EH (cell line): Measurements from ENCODE around the gene USP9X.
"Not testable (repeated sequence)": the region's sequence is repeated elsewhere in the genome, so short reads cannot be mapped to it uniquely, and the experiment has no call there.

Source experiments
- DNase-seq: peaks from one replicate; pipeline ENCODE4 v3.0.0-alpha.2; 2015; ENCODE audit warnings: low read depth

The USP9X gene

DNA sequence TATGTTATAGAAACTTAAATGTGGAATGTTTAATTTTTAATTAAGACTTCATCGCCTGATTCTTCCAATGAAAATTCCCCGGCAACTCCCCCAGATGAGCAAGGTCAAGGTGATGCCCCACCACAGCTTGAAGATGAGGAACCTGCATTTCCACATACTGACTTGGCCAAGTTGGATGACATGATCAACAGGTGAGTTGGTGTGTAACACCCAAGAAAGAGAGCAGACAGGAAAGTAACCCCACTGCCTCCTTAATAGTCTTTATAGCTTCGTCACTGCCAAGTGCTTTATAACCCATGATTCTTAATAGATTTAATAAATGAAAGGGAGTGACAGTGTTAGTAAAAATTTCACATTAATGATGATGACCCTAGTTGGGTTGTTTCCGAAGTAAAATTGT, 43.7 kb downstream of the USP9X start:
- no peak for DNase-seq

GRCh38 chrX:41131766-41132165, 46.5 kb downstream of the USP9X start:
- no peak for DNase-seq

GRCh38 chrX:41133551-41133950, 48.3 kb downstream of the USP9X start:
- no peak for DNase-seq

DNA sequence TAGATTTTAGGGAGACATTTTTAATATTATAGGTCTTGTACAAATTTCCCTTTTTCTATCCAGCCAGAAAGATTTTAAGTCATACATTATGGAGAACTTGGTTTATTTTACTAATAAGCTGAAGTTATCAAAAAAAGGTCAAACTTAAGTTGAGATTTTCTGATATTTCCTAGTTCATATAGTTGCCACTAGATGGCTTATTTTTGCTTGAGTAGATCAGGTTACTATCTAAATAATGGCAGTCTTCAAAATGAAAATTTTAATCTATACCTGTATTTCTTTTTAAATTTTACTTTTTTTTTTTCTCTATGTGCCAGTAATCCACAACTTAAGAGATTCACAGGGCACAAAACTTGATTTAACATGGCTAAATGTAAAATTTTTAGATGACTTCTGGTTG, 52.3 kb downstream of the USP9X start:
- DNase-seq, result peak; percentile 10

- DNase-seq, result no peak
Observed at GRCh38 chrX:41142130-41142910, 57.1 kb downstream of the USP9X start.

- no peak for DNase-seq
Observed at GRCh38 chrX:41144873-41145272, 59.6 kb downstream of the USP9X start.

- peak; percentile 84 for DNase-seq
Observed at GRCh38 chrX:41145920-41146608, 60.8 kb downstream of the USP9X start.

DNA sequence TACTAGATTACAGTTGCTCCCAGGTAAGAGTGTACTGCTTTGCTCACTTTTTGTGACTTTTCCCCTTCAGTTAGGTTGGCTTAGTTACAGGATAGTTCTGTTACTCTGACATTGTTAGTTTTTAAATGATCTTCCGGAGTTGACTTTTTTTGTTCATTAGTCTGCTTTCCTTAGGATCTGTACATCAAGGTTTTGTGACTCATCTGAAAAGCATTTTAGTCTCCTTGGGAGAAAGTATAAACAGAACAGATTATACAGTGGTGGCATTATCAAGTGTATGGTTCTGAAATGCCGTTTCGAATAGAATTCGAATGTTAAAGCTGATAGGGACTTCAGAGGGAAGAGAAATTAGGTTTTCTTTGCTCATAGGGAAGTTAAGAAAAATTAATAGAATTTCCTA, 63.3 kb downstream of the USP9X start:
- DNase-seq, result peak; percentile 71

- no peak for DNase-seq
Observed at GRCh38 chrX:41150043-41150442, 64.8 kb downstream of the USP9X start.

GRCh38 chrX:41151726-41152125, 66.5 kb downstream of the USP9X start:
- DNase-seq, result not testable (repeated sequence)

DNA sequence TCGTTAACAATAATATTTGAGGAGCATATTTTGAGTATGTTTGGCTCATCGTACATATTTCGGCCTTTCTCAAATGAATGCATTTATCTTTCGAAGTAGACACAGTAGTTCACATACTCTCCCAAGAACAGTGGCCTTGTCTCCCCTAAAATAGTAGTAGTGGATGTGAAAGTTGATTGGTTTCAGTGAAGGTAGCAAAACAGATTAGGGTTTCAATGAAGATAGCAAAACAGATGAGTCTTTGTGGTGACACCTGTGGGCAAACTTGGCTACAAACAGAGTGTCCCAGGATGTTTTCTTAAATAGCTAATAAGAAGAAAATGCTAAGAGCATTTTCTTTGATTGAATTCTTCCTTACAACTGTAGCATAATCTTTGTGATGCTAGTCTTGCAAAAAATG, 67.0 kb downstream of the USP9X start:
- DNase-seq, result no peak

DNA sequence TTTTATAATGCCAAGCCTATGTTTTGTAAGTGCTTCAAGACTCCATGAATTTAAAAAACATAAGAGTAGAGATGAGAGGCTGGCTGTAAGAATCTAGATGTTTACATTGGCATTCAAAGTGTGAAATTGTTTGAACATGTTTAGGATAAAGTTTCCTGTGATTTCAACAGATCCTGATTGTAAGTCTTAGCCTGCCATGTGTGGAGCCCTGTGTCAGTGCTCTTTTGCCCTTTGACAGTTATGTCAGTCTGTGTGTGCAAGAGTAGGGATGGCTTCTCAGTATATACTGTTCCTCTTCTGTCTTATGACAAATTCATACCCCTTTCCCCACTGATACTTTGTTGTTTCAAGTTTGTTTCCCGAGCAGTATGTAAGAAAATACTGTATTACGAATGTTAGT, 68.2 kb downstream of the USP9X start:
- peak; percentile 6 for DNase-seq

- no peak for DNase-seq
Observed at GRCh38 chrX:41153957-41154356, 68.7 kb downstream of the USP9X start.

DNA sequence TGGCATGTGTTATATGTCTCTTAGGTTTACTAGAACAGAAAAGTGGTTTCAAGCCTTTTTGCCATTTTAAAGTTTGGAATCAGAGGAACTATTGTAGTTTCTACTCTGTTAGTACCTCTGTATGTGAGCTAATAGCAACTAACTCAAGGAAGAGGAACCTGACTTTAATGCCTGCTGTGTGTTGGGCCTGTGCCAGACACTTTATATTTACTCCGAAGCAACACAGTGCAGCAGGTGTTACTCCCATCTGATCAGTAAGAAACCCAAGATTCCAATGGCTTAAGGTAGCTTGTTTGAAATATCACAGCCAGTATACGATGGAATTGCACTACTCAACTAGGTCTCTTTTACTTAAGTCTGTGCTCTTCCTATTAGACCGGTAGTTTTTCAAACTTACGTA, 79.2 kb downstream of the USP9X start:
- no peak for DNase-seq

DNA sequence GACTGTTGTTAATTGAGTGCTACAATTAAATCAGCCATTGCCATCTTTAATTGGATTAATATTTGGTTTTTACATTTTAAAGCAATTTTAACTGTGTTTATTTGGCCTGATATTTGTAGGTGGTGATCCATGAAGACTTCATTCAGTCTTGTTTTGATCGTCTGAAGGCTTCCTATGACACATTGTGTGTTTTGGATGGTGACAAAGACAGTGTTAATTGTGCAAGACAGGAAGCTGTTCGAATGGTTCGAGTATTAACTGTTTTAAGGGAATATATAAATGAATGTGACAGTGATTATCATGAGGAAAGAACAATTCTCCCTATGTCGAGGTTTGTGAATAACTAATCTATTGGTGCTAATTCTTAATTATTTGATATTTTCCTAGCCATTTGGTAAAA, 82.6 kb downstream of the USP9X start:
- DNase-seq, result no peak

GRCh38 chrX:41176263-41176662, 91.0 kb downstream of the USP9X start:
- DNase-seq, result no peak

DNA sequence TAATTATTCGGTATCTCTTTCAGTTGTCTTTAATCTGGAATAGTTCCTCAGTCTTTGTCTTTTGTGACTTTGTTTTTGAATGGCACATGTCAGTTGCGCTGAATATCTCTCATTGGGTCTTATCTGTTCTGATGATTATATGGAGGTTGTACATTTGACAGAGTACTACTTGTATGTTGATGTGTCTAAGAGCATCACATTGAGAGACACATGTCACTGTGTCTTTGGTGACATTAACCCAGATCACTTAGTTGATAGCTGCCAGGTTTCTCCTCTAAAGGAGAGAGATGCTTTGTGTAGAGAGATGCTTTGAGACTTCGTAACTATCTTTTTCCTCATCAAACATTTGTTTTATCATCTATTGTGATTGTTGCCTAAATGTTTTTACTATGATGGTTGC, 92.1 kb downstream of the USP9X start:
- no peak for DNase-seq

- no peak for DNase-seq
Observed at GRCh38 chrX:41178201-41178600, 93.0 kb downstream of the USP9X start.

- peak; percentile 62 for DNase-seq
Observed at GRCh38 chrX:41180194-41180908, 95.1 kb downstream of the USP9X start.

- DNase-seq, result no peak
Observed at GRCh38 chrX:41184312-41184711, 99.1 kb downstream of the USP9X start.

GRCh38 chrX:41186946-41187345, 101.7 kb downstream of the USP9X start:
- DNase-seq, result not testable (repeated sequence)

DNA sequence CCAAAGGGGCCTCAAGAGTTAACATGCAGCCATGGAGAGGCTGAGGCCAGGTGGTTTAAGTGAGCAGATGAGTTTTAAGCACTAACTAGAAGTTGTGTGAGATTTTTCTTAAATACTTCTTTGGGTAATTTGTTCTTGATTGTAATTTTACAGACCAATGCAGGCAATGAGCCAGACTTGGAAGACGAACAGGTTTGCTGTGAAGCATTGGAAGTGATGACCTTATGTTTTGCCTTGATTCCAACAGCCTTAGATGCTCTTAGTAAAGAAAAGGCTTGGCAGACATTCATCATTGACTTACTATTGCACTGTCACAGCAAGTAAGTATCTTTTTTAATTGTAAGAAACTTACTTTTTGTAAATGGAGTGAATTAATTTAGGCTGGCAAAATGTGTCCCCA, 103.9 kb downstream of the USP9X start:
- DNase-seq, result no peak

DNA sequence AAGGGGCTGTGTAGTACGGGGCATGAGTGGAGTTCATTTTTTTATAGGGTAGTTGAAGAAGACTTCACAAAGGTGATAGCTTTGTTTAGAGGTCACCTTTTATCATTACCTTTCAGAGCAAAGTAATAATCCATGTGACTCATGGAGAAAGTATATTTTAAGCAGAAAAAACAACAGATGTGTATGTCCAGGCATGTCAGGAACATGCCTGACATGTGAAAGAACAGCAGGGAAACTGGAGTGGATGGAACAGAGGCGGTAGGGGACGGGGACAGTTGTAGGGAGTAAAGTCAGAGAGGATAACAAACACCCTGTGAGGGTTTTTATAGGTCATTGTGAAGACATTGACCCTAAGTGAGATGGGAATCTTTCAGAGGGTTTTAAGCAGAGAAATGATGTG, 107.6 kb downstream of the USP9X start:
- no peak for DNase-seq
